ENCODE measurements around the gene LINGO4.

The LINGO4 gene

GRCh38 chr1:151834239-151834638 is 29.0 kb upstream of the LINGO4 start:
- DNase-seq (ENCODE audit: low spot score), result no peak

- no peak for DNase-seq (ENCODE audit: low spot score)
Observed at GRCh38 chr1:151833172-151833900, 28.1 kb upstream of the LINGO4 start.

DNA sequence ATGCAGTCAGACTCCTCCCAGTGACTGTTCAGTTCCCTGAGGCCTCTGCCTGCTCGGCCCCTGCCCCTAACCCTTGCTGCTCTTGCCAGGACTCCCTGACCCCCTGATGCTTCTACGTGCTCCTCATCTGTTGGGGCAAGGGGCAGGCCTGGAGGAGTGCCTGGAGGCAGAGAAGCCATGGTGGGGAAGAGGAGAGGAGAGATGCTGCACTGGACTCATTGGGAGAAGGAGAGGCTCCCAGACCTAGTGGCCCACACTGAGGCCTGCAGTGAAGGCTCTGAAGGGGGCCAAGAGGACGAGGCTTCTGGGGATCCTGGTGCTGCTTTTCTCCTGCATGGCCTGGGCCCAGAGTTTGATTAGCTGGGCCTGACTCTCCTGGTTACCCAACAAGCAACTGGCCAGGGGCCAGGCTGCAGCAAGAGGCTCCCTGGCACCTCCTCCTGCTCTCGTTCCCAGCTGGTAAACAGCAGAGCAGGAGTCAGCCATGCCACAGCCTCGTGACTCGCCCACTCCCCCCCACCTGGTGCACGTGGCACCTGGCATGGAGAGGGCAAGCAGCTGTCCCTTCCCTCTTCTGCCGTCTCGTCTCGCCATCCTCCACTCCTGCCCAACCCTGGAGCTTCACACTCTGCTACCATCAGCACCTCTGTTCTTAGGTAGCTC is 27.2 kb upstream of the LINGO4 start:
- no peak for DNase-seq (ENCODE audit: low spot score)

DNA sequence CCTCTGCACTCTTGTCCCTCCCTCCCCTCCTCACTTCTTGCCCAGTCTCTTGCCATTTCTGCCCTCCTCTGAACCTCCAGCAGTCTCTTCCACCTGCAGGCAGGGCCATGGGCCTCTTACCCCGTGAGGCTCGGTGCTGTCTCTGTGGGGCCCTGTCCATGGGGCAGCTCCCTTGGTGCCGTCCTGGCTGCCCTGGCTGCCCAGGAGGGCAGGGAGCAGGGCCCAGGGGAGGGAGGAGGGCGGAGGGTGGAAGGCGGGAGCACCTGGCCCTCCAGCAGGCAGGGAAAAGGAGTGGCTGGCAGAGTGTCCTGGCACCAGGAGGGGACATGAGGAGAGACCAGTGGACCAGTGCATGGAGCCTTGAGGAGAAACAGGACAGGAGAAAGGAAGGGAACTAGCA is 26.4 kb upstream of the LINGO4 start, which contains the start of gene RORC:
TSS of gene RORC (minus strand) at position 198 of the 400 bp plus-strand sequence. CDS start at position 160, 38 bp downstream.
- DNase-seq (ENCODE audit: low spot score), result no peak

- no peak for DNase-seq (ENCODE audit: low spot score)
Observed at GRCh38 chr1:151831256-151831591, 26.0 kb upstream of the LINGO4 start.

- DNase-seq (ENCODE audit: low spot score), result no peak
Observed at GRCh38 chr1:151830055-151830454, 24.8 kb upstream of the LINGO4 start.

- no peak for DNase-seq (ENCODE audit: low spot score)
Observed at GRCh38 chr1:151829352-151830046, 24.3 kb upstream of the LINGO4 start.

GRCh38 chr1:151828921-151829320 is 23.7 kb upstream of the LINGO4 start:
- DNase-seq (ENCODE audit: low spot score), result no peak

- DNase-seq (ENCODE audit: low spot score), result no peak
Observed at GRCh38 chr1:151827853-151828252, 22.6 kb upstream of the LINGO4 start.

GRCh38 chr1:151825751-151826660 is 20.8 kb upstream of the LINGO4 start:
- no peak for DNase-seq (ENCODE audit: low spot score)

DNA sequence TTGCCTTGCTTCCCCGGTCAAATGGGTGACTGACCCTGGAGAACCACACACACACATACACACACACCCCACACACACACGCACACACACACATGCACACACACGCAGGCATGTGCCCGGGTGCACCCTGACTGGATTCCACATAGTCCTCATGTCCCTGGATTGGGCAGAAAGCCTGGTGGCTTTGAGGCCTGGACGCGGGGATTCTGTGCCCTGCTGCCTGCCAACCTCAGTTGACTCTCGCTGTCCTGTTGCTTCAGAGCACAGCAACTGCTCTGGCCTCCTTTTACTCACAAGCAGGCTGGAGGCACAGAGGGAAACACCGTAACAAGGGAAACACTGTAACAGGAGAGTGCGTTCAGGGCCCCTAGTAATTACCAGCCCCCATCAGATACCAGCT is 20.0 kb upstream of the LINGO4 start:
- DNase-seq (ENCODE audit: low spot score), result no peak

- DNase-seq (ENCODE audit: low spot score), result no peak
Observed at GRCh38 chr1:151823175-151823574, 18.0 kb upstream of the LINGO4 start.

GRCh38 chr1:151822404-151822803 is 17.2 kb upstream of the LINGO4 start:
- peak; percentile 69 for DNase-seq (ENCODE audit: low spot score)

DNA sequence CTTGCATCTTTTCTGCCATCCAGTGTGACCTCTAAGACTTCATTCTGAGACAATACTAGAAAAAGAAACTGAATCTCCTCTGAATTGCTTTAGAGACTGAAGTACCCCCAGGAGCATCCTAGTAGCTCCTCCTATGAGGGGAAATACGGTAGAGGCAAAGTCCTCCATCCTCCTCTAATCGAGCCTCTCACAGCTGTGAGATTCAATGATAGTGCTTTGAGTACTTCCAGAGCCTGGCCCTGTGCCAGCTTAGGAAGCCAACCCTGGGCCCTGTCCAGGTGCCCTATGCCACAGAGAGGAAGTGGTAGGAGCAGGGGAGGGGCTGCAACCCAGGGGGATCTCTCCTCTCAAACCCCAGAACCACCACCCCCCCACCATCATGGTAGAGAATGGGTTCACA is 15.7 kb upstream of the LINGO4 start:
- DNase-seq (ENCODE audit: low spot score), result peak; percentile 91

DNA sequence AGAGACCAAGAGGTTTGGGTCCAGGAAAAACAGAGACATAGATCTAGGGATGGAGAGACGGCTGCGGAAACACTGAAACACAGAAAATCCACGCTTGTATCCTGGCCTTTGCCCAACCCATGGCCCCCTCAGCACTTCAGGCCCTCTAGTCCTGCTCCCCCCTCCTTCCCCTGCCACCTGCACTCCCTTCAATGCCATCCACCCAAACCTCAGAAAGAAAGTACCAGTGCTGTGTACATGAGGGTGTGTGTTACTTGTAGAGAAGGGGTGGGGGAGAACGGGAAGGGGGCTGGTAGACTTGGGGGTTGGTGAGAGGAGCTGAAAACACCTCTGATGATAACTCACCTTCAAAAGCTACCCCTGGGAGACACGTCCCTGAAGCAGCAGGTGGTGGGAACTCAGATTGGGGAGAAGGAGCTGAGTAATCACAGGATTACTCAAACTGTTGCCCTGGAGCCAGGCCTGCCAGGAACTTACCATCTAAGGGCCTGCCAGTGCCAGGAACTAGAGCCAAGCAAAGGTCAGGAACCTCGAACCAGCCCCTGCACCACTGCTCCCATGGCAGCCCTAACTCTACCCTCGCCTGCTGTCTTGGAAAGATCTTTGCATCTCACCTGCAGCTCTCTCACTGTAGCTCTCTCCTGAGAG is 14.9 kb upstream of the LINGO4 start:
- no peak for DNase-seq (ENCODE audit: low spot score)

DNA sequence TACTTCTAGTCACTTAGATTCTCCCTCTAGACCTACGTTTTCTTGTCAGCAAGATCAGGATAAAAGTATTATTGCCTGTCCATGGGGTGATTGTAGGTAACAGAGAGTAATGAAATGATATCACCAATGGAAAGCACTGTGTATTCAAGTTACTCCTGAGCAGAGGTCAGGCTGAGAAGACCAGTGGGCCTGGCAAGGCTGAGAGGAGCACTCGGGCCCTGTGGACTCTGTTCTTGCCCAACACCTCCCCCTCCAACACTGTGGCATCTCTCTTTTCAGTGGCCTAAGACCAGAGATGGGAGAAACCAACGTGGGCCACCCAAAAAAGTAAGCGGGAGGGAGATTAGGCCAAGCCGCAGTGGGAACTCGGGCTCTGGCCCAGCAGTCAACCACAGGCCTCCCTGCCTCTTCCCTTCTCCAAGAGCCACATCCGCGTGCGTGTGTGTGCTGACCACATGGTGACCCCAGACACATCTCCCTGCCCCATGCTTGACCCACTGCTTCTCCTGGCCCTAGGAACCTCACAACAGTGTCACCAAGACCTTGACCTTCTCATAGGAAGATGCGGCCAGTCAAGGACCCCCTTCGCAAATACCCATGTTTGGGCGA is 14.1 kb upstream of the LINGO4 start:
- no peak for DNase-seq (ENCODE audit: low spot score)

DNA sequence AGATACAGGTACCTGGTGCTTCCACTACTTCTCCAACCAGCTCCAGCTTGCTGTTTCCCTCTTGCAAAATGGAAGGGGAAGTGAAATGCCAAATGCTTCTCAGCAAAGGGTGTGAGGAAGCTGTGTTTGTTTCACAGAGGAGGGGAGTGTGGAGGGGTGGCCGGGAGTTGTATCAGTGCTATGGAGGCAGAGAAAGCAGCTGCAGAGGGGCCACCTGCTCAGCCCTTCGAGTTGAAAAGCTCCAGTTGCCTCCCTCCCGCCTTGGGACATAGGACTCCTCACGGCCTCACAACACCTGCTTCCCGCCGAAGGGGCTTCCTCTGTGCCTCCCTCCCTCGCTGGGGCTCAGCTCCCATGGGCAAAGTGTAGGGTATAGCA is 12.1 kb upstream of the LINGO4 start:
- no peak for DNase-seq (ENCODE audit: low spot score)

DNA sequence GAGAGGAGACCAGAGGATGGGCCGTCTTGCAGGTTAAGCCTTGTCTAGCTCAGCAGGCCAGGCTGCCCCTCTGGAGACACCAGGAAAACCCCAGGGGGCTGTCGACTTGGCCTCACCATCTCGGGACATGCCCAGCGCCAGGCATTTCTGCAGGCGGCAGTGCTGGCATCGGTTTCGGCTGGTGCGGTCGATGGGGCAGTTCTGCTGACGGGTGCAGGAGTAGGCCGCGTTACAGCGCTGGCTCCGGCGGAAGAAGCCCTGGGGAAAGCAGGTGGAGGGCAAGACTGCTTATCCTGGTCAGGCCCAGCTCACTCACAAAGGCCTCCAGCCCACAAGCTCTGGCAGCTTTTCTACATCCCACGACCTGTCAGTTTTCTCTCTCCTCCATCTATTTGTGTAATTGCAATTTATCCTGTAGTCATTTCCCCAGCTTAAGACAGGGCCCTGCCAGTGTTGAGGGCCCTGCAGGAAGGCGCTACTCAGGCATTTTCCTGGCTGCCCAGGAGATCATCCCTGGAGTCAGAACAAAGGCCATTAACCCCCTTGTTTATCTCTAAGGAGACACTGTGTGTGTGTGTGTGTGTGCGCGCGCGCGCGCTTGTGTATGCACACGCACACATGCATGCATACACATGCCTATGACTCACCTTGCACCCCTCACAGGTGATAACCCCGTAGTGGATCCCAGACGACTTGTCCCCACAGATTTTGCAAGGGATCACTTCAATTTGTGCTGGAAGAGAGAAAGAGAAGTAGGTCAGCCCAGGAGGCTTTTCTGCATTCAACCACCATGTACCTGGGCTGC is 11.5 kb upstream of the LINGO4 start:
- DNase-seq (ENCODE audit: low spot score), result no peak

DNA sequence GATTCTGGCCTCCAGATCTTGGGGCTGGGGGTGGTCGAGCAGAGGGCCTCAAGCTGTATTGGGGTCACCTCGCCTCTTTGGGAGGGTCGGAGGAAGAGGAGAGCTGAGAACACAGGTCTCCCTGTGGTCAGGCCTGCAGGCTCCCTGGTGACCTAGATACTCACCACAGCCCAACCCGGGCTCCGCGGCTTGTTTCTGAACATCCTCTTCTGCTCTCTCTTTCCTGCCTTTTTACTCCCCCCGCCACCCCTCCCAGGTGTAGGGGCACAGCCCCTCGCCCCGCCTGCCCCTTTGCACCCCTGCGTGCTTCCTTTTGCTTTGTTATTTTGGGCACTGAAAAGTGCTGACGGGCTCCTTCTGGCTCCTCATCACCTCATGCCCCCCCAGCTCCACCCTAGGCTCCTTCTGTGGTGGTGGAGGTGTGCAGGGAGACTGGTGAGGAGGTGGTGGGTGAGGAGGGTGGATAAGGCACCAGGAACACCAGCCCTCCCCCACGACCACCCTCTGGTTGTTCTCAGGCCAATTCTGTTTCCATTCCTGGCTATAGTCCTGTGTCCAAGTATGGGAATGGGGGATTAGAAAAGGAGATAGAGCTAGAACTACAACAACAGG is 10.6 kb upstream of the LINGO4 start:
- DNase-seq (ENCODE audit: low spot score), result no peak
